GM21717 (cell line): Measurements from ENCODE around the gene DOCK10.
A peak's percentile ranks its signal among the peaks of the same experiment; 100 is the strongest.

ENCODE experiments used
- ATAC-seq: cut with Tn5 transposase; IDR thresholded peaks from one replicate; pipeline ENCODE4 v1.9.1; 2021; ENCODE audit warnings: mild to moderate bottlenecking, moderate library complexity; ENCODE audit not compliant: unreplicated experiment

Gene DOCK10

DNA sequence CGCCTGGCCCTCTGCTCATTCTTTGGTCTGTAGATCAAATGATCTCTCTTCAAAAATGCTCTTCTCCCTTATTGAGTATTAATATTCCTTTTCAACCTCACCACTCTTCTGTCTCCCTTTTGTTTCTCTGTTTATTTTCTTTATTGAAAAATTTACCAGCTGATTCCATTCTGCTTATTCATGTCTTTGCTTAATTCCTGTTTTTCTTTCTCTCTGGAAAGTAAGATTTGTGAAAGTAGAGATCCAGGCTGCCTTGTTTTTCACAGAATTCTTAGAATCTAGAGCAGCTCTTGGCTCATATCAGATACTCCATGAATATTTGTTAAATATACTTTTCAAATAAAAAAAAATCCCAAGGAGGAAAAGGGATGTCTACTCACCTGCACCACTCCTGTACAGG, 157.0 kb downstream of the DOCK10 start:
- ATAC-seq: no peak

DNA sequence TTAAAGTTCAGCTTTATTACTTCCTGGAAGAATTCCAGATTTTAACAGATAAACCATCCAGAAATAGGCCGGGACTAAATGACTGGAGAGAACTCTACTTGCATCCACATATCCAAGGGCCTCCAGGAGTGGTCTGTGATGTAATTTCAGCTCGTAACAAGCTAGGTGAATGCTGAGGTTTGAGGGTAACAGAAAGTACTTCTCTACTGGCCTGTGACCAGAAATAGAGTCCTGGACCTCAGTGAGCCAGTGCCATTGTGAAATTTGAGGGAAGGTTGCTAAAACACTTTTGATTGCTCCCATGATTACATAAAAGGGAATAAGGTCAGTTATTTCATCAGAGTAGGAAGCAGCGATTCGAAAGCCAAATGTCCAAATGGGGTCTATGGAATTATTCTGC, 158.1 kb downstream of the DOCK10 start:
- no peak for ATAC-seq

GRCh38 chr2:224883700-224884099, 158.6 kb downstream of the DOCK10 start:
- no peak for ATAC-seq

GRCh38 chr2:224883172-224883516, 159.1 kb downstream of the DOCK10 start:
- no peak for ATAC-seq

DNA sequence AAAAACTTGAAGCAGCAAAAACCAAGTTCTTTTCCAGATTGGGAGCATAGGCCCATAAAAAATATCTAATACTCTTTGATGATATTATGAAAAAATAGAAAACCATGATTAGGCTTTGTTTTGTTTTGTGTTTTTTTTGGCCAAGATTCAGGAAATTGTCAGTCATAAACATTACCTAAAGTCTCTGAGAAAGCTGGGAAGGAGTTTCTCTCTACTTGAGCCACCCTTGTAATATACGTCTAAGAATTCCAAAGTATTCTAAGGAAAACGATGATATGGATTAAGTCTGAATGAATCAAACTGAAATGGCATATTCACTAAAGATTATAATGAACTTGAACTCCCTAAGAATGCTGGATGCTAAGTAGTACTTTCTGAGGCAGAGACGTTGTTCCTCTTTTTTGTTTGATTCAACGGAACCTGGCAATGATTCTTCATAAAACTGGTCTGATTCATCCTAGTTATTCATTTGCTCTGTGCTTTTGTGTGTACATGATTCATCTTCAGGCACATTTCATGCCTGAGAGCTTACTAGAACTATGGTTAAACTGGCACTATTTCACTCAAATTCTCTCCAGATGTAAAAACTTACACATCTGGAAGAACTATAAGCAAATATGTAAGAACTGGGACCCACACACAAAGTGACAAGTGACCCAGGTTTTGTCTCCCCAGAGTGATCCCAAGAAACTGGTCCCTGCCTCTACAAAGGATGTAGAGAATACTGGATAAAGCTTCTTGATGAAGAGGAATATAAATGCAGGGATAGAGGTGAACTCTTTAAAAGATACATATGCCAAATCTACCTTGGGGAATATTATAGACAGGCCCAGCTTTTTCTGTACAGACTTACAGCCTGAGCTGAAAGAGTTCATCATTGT, 159.7 kb downstream of the DOCK10 start:
- no peak for ATAC-seq

GRCh38 chr2:224881846-224882245, 160.4 kb downstream of the DOCK10 start:
- ATAC-seq: no peak

DNA sequence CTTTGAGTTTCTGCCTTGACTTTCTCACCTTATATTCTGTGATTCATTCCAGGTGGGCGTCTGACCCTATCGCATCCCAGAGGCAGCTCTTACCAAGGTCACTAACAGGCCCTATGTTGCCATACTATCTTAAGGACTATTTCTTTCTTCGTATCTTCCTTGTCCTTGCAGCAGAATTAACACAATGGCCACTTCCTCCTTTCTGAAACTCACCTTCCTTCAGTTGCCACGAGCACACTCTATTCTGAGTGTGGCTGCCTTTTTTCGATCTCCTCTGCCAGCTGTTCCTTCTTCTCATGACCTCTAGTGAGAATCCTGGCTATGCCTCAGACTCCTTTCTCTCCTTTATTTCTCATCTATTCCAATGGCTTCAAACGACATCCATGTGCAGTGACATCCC, 165.7 kb downstream of the DOCK10 start:
- ATAC-seq: no peak

GRCh38 chr2:224875841-224876240, 166.4 kb downstream of the DOCK10 start:
- peak; percentile 80 for ATAC-seq

GRCh38 chr2:224875153-224875552, 167.1 kb downstream of the DOCK10 start:
- ATAC-seq: no peak

- ATAC-seq: no peak
Measured at GRCh38 chr2:224871813-224872212, 170.5 kb downstream of the DOCK10 start.

GRCh38 chr2:224870341-224870740, 171.9 kb downstream of the DOCK10 start:
- no peak for ATAC-seq

DNA sequence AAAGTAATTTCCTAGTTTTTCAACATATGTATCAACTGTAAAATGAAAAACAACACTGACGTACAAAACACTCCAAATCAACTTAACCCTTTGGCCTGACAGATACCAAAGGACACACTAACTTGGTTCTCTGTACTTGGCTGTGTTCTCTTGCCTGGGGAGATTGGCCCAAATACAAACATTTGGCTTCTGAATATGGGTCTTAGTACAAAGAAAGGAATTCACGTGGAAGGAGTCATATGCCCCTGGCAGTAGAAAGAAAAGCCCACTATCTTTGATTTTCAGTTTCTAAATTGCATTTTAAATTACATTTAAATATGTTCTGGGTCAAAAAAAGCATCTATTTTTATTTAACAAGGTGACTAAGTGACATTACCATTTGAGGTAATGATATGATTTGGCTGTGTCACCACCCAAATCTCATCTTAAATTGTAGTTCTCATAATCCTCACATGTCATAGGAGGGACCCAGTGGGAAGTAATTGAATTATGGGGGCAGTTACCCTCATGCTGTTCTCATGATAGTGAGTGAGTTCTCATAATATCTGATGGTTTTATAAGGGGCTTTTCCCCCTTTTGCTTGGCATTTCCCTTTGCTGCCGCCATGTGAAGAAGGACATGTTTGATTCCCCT, 172.6 kb downstream of the DOCK10 start:
- no peak for ATAC-seq

DNA sequence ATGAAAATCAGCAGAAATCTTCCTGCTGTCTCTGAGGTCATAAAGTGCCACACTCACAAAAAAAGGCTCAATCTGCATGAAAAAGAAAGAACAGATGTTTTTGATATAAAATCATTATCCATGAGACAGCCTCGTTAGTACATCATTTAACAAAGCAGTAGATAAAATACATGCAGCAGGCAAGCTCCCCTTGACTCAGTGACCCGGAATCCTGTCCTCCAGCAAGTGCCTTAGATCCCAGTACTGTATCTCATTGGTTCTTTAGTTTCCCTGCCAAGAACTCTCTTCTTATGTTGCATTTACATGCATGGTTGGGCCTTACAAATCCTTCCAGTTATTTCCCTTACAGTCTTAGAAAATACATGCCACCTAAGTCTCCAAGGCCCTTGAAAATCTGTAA, 177.3 kb downstream of the DOCK10 start:
- ATAC-seq: no peak

DNA sequence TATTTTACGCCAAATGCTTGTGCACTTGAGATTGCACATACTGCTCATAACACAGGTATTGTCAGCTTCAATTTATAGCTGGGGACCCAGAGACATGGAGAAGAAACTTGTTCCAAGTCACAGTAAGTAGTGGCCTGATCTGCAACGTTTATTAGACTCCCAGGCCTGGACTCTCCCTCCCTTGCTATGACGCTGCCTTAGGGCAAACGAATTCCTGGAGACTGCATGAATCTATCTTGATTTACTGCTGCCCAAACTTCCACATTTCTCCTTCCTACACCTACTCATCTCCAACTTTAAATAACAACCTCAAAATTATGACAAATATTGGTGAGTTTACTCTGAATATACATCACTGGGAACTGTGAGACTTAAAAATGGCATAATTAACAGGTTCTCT, 181.0 kb downstream of the DOCK10 start:
- ATAC-seq: no peak

DNA sequence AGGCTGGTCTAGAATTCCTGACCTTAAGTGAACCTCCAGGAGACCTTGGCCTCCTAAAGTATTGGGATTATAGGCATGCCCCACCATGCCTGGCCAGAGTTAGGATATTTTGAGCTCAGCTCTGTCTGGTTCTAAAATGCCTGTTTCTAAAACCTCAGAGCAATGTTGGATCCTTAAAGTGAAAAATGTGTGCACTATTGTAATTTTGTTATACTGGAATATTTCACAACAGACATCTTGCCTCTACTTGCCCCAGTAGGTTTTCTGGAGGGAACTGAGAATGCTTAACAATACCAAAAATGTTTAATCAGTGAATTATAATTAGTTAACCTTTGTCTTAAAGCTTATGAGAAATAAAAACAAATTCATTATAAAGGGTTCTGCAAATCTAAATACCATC, 181.5 kb downstream of the DOCK10 start:
- no peak for ATAC-seq

GRCh38 chr2:224851811-224852210, 190.5 kb downstream of the DOCK10 start:
- ATAC-seq: no peak

- no peak for ATAC-seq
Measured at GRCh38 chr2:224850081-224850480, 192.2 kb downstream of the DOCK10 start.

- ATAC-seq: no peak
Measured at GRCh38 chr2:224849264-224849663, 193.0 kb downstream of the DOCK10 start.

DNA sequence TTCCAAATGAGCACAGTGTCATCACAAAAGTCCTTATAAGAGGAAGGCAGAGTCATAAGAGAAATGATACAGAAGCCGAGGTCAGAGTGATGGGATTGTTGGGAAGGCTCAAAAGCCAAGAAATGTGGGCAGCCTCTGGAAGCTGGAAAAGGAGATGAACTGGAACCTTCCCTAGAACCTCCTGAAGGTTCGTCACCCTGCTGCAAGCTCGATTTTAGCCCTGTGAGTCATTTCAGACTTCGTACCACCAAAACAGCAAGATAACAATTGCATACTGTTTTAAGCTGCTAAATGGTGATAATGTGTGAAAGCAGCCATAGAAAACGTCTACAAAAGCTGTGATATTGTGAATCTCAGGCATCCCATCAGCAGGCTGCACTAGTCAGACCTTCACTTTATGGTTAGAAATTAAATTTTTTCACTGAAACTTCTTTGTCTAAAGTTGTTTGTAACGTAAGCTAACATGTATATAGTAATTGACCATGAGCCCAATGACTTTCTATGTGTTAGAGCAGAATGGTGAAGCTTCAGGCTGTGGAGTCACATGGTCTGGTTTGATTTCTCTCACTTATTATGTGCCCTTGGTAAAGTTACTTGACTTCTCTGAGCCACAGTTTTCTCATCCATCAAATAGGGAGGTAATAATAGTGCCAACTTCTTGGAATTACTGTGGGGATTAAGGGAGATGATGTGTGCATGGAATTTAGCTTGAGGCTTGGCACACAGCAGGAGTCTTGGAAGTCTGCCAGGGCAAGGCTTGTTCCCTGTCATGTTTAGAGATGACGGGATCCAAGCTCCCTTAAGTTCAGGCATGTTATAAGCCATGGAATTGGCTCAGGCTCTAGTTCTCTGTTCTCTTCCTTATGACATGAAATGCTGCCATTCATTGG, 194.1 kb downstream of the DOCK10 start:
- ATAC-seq: no peak

DNA sequence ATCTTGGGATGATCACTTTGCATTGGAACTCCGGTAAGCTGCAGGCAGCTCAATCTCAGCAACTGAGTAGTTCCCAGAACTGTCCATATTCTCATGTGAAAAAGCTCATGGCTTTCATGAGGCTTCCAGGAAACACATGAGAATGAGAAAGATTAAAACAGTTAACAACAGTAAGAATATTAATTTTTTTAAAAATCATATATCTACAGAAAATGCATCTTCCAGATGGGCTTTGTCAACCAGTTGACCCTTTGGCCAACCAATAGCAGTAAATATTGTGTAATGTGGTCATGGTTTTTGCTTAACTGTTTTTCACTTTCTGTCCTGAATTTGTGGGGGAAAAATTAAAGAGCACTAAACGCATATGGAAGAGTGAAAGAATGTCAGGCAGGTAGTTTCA, 194.9 kb downstream of the DOCK10 start:
- ATAC-seq: no peak

GRCh38 chr2:224846686-224847085, 195.6 kb downstream of the DOCK10 start:
- ATAC-seq: no peak

DNA sequence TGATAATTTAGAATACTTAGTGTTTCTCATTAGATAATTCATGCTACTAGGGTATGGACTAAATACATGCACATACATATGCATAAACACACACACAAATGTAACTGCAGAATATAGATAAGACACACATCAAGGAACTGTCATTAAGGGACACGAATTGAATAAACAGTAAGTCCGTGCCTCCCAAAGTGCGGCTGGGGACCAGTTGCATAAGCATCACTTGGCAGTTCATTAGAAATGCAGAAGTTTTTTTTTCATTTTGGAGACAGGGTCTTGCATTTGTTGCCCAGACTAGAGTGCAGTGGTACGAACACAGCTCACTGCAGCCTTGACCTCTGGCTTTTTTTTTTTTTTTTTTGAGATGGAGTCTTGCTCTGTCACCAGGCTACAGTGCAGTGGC, 196.1 kb downstream of the DOCK10 start:
- ATAC-seq: no peak
